ENCODE measurements around the gene CDH4.

- TF ChIP-seq, protein P1, sequence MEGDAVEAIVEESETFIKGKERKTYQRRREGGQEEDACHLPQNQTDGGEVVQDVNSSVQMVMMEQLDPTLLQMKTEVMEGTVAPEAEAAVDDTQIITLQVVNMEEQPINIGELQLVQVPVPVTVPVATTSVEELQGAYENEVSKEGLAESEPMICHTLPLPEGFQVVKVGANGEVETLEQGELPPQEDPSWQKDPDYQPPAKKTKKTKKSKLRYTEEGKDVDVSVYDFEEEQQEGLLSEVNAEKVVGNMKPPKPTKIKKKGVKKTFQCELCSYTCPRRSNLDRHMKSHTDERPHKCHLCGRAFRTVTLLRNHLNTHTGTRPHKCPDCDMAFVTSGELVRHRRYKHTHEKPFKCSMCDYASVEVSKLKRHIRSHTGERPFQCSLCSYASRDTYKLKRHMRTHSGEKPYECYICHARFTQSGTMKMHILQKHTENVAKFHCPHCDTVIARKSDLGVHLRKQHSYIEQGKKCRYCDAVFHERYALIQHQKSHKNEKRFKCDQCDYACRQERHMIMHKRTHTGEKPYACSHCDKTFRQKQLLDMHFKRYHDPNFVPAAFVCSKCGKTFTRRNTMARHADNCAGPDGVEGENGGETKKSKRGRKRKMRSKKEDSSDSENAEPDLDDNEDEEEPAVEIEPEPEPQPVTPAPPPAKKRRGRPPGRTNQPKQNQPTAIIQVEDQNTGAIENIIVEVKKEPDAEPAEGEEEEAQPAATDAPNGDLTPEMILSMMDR (IDR thresholded peaks at IDR 0.05), result no peak
- TF ChIP-seq POLR2A (IDR thresholded peaks at IDR 0.05), result no peak
Measured at GRCh38 chr20:61891916-61892649, 640.0 kb downstream of the CDH4 start.

Measured in sigmoid colon (tissue), 3 donors.